Measurements from ENCODE around the gene ASTN2. TPM values are rescaled to one million over a fixed set of nuclear protein-coding genes. Genes with fewer than 3 reads are reported as not detected.

The ASTN2 gene
- total RNA-seq, 2 donors from 2014 or later, result 3.7 to 4.8 TPM

- no peaks in the 10 kb centered on the region for H3K9me3 ChIP-seq (ENCODE audit: control insufficient read depth, low read length, poor library complexity, severe bottlenecking)
- Mint-ChIP-seq H3K36me3 (ENCODE audit: low read depth) (no peaks in the 10 kb centered on the region), H3K27me3 (no peaks in the 10 kb centered on the region), H3K27ac (no peak overlapping the region), H3K4me1 (no peaks in the 10 kb centered on the region), H3K4me3 (no peak overlapping the region)
- no peak for DNase-seq
- no peak for ATAC-seq
Observed at GRCh38 chr9:116589392-116590354, 825.2 kb downstream of the ASTN2 start.

GRCh38 chr9:116587919-116588318 lies 826.9 kb downstream of the ASTN2 start:
- Mint-ChIP-seq H3K36me3 (ENCODE audit: low read depth) (peaks cover 2% of the 10 kb centered on the region), H3K27ac (no peak overlapping the region), H3K4me1 (no peaks in the 10 kb centered on the region), H3K27me3 (no peaks in the 10 kb centered on the region), H3K4me3 (no peak overlapping the region)
- ATAC-seq, result no peak
- no peaks in the 10 kb centered on the region for H3K9me3 ChIP-seq (ENCODE audit: control insufficient read depth, low read length, poor library complexity, severe bottlenecking)
- no peak for DNase-seq

GRCh38 chr9:116585896-116586295 lies 829.0 kb downstream of the ASTN2 start:
- no peaks in the 10 kb centered on the region for H3K4me1 Mint-ChIP-seq
- H3K27ac Mint-ChIP-seq, result no peak overlapping the region
- no peaks in the 10 kb centered on the region for H3K27me3 Mint-ChIP-seq
- no peaks in the 10 kb centered on the region for H3K9me3 ChIP-seq (ENCODE audit: control insufficient read depth, low read length, poor library complexity, severe bottlenecking)
- ATAC-seq (no peak), DNase-seq (no peak)
- peaks cover 2% of the 10 kb centered on the region for H3K36me3 Mint-ChIP-seq (ENCODE audit: low read depth)
- no peak overlapping the region for H3K4me3 Mint-ChIP-seq

GRCh38 chr9:116585204-116585603 lies 829.7 kb downstream of the ASTN2 start:
- Mint-ChIP-seq H3K36me3 (ENCODE audit: low read depth) (peaks cover 2% of the 10 kb centered on the region), H3K4me3 (no peak overlapping the region), H3K27ac (no peak overlapping the region), H3K4me1 (no peaks in the 10 kb centered on the region), H3K27me3 (no peaks in the 10 kb centered on the region)
- DNase-seq (no peak), ATAC-seq (no peak)
- H3K9me3 ChIP-seq (ENCODE audit: control insufficient read depth, low read length, poor library complexity, severe bottlenecking), result no peaks in the 10 kb centered on the region

GRCh38 chr9:116580853-116581252 lies 834.0 kb downstream of the ASTN2 start:
- Mint-ChIP-seq H3K27ac (no peak overlapping the region), H3K36me3 (ENCODE audit: low read depth) (peaks cover 2% of the 10 kb centered on the region), H3K27me3 (no peaks in the 10 kb centered on the region), H3K4me1 (no peaks in the 10 kb centered on the region), H3K4me3 (no peak overlapping the region)
- no peaks in the 10 kb centered on the region for H3K9me3 ChIP-seq (ENCODE audit: control insufficient read depth, low read length, poor library complexity, severe bottlenecking)
- ATAC-seq (no peak), DNase-seq (no peak)

GRCh38 chr9:116576386-116576785 lies 838.5 kb downstream of the ASTN2 start:
- no peak overlapping the region for H3K27ac Mint-ChIP-seq

GRCh38 chr9:116574027-116574679 lies 840.7 kb downstream of the ASTN2 start:
- H3K9me3 ChIP-seq (ENCODE audit: control insufficient read depth, low read length, poor library complexity, severe bottlenecking), result no peaks in the 10 kb centered on the region
- Mint-ChIP-seq H3K4me3 (no peak overlapping the region), H3K27me3 (no peaks in the 10 kb centered on the region), H3K27ac (no peak overlapping the region), H3K36me3 (ENCODE audit: low read depth) (no peaks in the 10 kb centered on the region), H3K4me1 (no peaks in the 10 kb centered on the region)
- ATAC-seq, result no peak
- DNase-seq, result no peak

More at GRCh38 chr9:116576386-116576785, 838.5 kb downstream of the ASTN2 start:
- no peak overlapping the region for H3K4me3 Mint-ChIP-seq
- no peaks in the 10 kb centered on the region for H3K36me3 Mint-ChIP-seq (ENCODE audit: low read depth)
- DNase-seq (no peak), ATAC-seq (no peak)
- no peaks in the 10 kb centered on the region for H3K9me3 ChIP-seq (ENCODE audit: control insufficient read depth, low read length, poor library complexity, severe bottlenecking)
- H3K4me1 Mint-ChIP-seq, result no peaks in the 10 kb centered on the region
- H3K27me3 Mint-ChIP-seq, result no peaks in the 10 kb centered on the region

GRCh38 chr9:116572095-116572748 lies 842.6 kb downstream of the ASTN2 start:
- H3K36me3 Mint-ChIP-seq (ENCODE audit: low read depth), result no peaks in the 10 kb centered on the region
- no peaks in the 10 kb centered on the region for H3K9me3 ChIP-seq (ENCODE audit: control insufficient read depth, low read length, poor library complexity, severe bottlenecking)
- H3K27ac Mint-ChIP-seq, result no peak overlapping the region
- no peaks in the 10 kb centered on the region for H3K4me1 Mint-ChIP-seq
- H3K4me3 Mint-ChIP-seq, result no peak overlapping the region
- ATAC-seq, result no peak
- DNase-seq, result no peak
- no peaks in the 10 kb centered on the region for H3K27me3 Mint-ChIP-seq

GRCh38 chr9:116569111-116569510 lies 845.7 kb downstream of the ASTN2 start:
- ATAC-seq (no peak), DNase-seq (no peak)
- H3K27me3 Mint-ChIP-seq, result no peaks in the 10 kb centered on the region
- no peak overlapping the region for H3K27ac Mint-ChIP-seq
- H3K4me1 Mint-ChIP-seq, result no peaks in the 10 kb centered on the region
- no peaks in the 10 kb centered on the region for H3K9me3 ChIP-seq (ENCODE audit: control insufficient read depth, low read length, poor library complexity, severe bottlenecking)
- no peaks in the 10 kb centered on the region for H3K36me3 Mint-ChIP-seq (ENCODE audit: low read depth)
- no peak overlapping the region for H3K4me3 Mint-ChIP-seq

GRCh38 chr9:116566677-116567488 lies 848.0 kb downstream of the ASTN2 start:
- no peaks in the 10 kb centered on the region for H3K9me3 ChIP-seq (ENCODE audit: control insufficient read depth, low read length, poor library complexity, severe bottlenecking)
- Mint-ChIP-seq H3K27me3 (no peaks in the 10 kb centered on the region), H3K27ac (no peak overlapping the region), H3K4me3 (no peak overlapping the region), H3K4me1 (no peaks in the 10 kb centered on the region), H3K36me3 (ENCODE audit: low read depth) (no peaks in the 10 kb centered on the region)
- ATAC-seq (no peak), DNase-seq (no peak)

GRCh38 chr9:116565986-116566385 lies 848.9 kb downstream of the ASTN2 start:
- no peaks in the 10 kb centered on the region for H3K4me1 Mint-ChIP-seq
- DNase-seq (no peak), ATAC-seq (no peak)
- H3K9me3 ChIP-seq (ENCODE audit: control insufficient read depth, low read length, poor library complexity, severe bottlenecking), result no peaks in the 10 kb centered on the region
- H3K36me3 Mint-ChIP-seq (ENCODE audit: low read depth), result no peaks in the 10 kb centered on the region
- H3K27ac Mint-ChIP-seq, result no peak overlapping the region
- no peaks in the 10 kb centered on the region for H3K27me3 Mint-ChIP-seq
- no peak overlapping the region for H3K4me3 Mint-ChIP-seq

- ATAC-seq (no peak), DNase-seq (no peak)
- Mint-ChIP-seq H3K4me1 (no peaks in the 10 kb centered on the region), H3K36me3 (ENCODE audit: low read depth) (no peaks in the 10 kb centered on the region), H3K27ac (no peak overlapping the region), H3K4me3 (no peak overlapping the region), H3K27me3 (no peaks in the 10 kb centered on the region)
- no peaks in the 10 kb centered on the region for H3K9me3 ChIP-seq (ENCODE audit: control insufficient read depth, low read length, poor library complexity, severe bottlenecking)
Observed at GRCh38 chr9:116564266-116564793, 850.5 kb downstream of the ASTN2 start.
